Stomach (tissue), 4 donors: ENCODE measurements around the gene RBPMS2.

Source experiments
- EP300 ChIP-seq: sonication (generic); formaldehyde crosslinking; IDR thresholded peaks from one replicate; pipeline ENCODE4 v1.6.1; 2017; ENCODE audit warnings: antibody characterized with exemption
- POLR2A ChIP-seq, 4 donors: fragments of 450-650 bp; IDR thresholded peaks; one replicate each; pipeline ENCODE4 v1.6.1; 2016; ENCODE audit warnings: antibody characterized with exemption in 4 of 4, control low read depth in 2 of 4, mild to moderate bottlenecking in 1 of 4, moderate library complexity in 1 of 4
- TF ChIP-seq, protein P1 (sequence below), 7 experiments: fragments of 450-650 bp in 4 of 7; fragments of 200-600 bp in 3 of 7; sonication (generic) in 3 of 7; IDR thresholded peaks; one replicate each; pipeline ENCODE4 v1.5.1; 2016 to 2019; ENCODE audit warnings: antibody characterized with exemption in 7 of 7, control low read depth in 2 of 7, mild to moderate bottlenecking in 1 of 7

DNA sequence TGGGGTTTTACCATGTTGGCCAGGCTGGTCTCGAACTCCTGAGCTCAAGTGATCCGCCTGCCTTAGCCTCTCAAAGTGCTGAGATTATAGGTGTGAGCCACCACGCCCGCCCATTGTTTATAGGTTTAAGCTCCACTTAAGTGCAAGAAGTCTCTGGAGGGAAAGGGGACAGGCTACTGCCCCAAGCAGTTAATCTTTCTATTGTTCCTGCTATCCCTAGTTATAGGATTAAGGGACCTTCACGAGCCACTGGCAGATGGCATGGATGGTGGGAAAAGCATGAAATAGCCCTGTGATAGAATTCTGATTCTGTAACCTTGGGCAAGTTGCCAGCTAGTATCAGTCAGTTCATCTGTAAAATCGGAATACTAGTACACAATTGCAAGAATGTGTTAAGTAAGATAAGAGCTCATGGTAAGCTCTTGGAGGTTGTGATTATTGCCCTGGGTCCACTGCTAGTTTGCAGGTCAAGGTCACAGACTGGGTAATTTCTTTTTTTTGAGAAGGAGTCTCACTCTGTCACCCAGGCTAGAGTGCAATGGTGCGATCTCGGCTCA, 5.3 kb upstream of the RBPMS2 start:
- TF ChIP-seq EP300 (no peak), POLR2A (IDR thresholded peaks at IDR 0.05) (no peak)
- TF ChIP-seq, protein P1, sequence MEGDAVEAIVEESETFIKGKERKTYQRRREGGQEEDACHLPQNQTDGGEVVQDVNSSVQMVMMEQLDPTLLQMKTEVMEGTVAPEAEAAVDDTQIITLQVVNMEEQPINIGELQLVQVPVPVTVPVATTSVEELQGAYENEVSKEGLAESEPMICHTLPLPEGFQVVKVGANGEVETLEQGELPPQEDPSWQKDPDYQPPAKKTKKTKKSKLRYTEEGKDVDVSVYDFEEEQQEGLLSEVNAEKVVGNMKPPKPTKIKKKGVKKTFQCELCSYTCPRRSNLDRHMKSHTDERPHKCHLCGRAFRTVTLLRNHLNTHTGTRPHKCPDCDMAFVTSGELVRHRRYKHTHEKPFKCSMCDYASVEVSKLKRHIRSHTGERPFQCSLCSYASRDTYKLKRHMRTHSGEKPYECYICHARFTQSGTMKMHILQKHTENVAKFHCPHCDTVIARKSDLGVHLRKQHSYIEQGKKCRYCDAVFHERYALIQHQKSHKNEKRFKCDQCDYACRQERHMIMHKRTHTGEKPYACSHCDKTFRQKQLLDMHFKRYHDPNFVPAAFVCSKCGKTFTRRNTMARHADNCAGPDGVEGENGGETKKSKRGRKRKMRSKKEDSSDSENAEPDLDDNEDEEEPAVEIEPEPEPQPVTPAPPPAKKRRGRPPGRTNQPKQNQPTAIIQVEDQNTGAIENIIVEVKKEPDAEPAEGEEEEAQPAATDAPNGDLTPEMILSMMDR (IDR thresholded peaks at IDR 0.05): no peak
